Measurements from ENCODE around the gene ZEB2. TPM values are rescaled to one million over a fixed set of nuclear protein-coding genes. Genes with fewer than 3 reads are reported as not detected.

Gene ZEB2
- total RNA-seq, 1 donor, result 104 TPM

- TF ChIP-seq CTCF (IDR thresholded peaks at IDR 0.05; ENCODE audit: insufficient read depth, low read length), result no peak
- no peak overlapping the region for H3K4me3 ChIP-seq (ENCODE audit: low read depth, low read length)
- no peak for DNase-seq (ENCODE audit: low read depth)
Measured at GRCh38 chr2:144481109-144481508, 38.8 kb downstream of the ZEB2 start.

- DNase-seq (ENCODE audit: low read depth), result peak; percentile 73
- H3K4me3 ChIP-seq (ENCODE audit: low read depth, low read length), result no peak overlapping the region
- no peak for TF ChIP-seq CTCF (IDR thresholded peaks at IDR 0.05; ENCODE audit: insufficient read depth, low read length)
Measured at GRCh38 chr2:144480285-144480684, 39.6 kb downstream of the ZEB2 start.

- no peak for DNase-seq (ENCODE audit: low read depth)
- no peak overlapping the region for H3K4me3 ChIP-seq (ENCODE audit: low read depth, low read length)
- TF ChIP-seq CTCF (IDR thresholded peaks at IDR 0.05; ENCODE audit: insufficient read depth, low read length), result no peak
Measured at GRCh38 chr2:144479659-144480058, 40.3 kb downstream of the ZEB2 start.

DNA sequence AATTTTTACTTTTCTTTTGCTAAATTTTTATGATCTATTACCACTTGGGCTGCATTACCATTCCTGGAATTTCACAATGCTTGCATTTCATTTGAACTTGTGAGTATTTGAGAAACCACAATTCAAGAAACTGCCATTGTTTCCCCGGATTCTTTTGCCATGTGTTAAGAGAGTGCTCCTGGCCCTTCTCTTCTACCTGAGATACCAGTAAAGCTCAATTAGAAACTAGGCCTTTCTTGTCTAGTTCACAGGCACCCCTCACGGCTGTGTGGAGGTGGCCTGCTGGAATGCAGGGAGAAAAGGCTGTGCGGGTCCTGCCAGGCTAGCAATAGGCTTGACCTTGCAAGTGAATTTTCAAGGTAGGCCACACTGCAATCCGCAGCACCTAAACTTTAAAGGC, 40.8 kb downstream of the ZEB2 start:
- peak; percentile 86 for DNase-seq (ENCODE audit: low read depth)
- H3K4me3 ChIP-seq (ENCODE audit: low read depth, low read length), result no peak overlapping the region
- TF ChIP-seq CTCF (IDR thresholded peaks at IDR 0.05; ENCODE audit: insufficient read depth, low read length), result no peak

- no peak for DNase-seq (ENCODE audit: low read depth)
- no peak for TF ChIP-seq CTCF (IDR thresholded peaks at IDR 0.05; ENCODE audit: insufficient read depth, low read length)
- no peak overlapping the region for H3K4me3 ChIP-seq (ENCODE audit: low read depth, low read length)
Measured at GRCh38 chr2:144477957-144478311, 42.0 kb downstream of the ZEB2 start.

DNA sequence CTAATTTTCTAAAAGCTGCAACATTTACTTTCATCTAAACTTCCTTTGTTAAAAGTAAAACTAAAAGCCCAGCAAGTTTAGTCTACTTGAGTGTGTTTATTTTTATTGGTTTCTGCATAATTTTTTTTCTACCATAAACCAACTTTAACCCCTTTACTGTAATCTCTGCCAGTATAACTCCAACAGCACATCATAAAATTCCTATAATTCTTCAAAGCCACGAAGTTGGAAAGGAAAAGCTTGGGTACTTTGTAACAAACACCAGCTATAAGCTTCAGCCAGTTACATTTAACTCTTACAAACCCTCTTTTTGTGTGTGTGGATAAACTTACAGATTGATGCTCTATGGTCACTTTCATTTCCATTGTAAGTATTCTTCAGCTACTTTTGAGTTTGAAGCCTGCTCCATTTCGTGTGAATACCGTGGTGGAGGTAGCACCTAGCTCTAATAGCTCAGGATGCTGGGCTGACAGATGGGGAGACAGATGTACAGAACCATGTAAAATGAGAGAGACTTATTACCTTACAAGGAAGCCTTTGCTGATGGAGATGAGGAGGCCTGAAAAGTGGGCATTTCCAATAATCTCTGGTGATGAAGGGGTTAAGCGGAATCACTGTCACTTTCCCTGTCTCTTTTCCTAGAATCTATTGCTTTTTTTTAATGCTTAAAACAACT, 42.5 kb downstream of the ZEB2 start:
- no peak for TF ChIP-seq CTCF (IDR thresholded peaks at IDR 0.05; ENCODE audit: insufficient read depth, low read length)
- peak; percentile 46 for DNase-seq (ENCODE audit: low read depth)
- no peak overlapping the region for H3K4me3 ChIP-seq (ENCODE audit: low read depth, low read length)

DNA sequence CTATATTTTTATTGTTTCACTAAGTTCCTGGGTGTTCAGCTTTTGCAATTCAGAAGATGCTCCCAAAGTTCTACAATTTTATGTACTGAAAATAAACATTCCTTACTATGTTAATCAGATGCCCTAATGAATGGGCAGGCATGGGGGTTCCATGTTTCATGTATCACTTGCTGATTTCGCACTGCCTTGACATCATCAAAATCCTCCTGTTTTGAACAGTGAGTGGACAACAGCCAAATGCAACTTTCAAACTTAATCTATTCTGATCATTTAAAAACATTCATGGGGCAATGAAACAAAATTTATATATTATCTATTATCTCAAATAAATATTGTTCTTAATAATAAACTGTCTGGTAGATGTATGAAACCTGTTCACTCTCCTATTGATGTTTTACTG, 43.2 kb downstream of the ZEB2 start:
- no peak overlapping the region for H3K4me3 ChIP-seq (ENCODE audit: low read depth, low read length)
- no peak for DNase-seq (ENCODE audit: low read depth)
- no peak for TF ChIP-seq CTCF (IDR thresholded peaks at IDR 0.05; ENCODE audit: insufficient read depth, low read length)

Data from fibroblast of the aortic adventitia (primary cell).